ENCODE results near the gene CARMIL1.

- TF ChIP-seq, protein P1, sequence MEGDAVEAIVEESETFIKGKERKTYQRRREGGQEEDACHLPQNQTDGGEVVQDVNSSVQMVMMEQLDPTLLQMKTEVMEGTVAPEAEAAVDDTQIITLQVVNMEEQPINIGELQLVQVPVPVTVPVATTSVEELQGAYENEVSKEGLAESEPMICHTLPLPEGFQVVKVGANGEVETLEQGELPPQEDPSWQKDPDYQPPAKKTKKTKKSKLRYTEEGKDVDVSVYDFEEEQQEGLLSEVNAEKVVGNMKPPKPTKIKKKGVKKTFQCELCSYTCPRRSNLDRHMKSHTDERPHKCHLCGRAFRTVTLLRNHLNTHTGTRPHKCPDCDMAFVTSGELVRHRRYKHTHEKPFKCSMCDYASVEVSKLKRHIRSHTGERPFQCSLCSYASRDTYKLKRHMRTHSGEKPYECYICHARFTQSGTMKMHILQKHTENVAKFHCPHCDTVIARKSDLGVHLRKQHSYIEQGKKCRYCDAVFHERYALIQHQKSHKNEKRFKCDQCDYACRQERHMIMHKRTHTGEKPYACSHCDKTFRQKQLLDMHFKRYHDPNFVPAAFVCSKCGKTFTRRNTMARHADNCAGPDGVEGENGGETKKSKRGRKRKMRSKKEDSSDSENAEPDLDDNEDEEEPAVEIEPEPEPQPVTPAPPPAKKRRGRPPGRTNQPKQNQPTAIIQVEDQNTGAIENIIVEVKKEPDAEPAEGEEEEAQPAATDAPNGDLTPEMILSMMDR (IDR thresholded peaks at IDR 0.05): no peak
- TF ChIP-seq POLR2AphosphoS5 (IDR thresholded peaks at IDR 0.05) (no peak), POLR2A (IDR thresholded peaks at IDR 0.05) (no peak)
Observed at GRCh38 chr6:25547797-25548196, 268.6 kb downstream of the CARMIL1 start.
